Testis (tissue), 2 donors: ENCODE data around the gene SLC4A3.

Source experiments
- POLR2A ChIP-seq: fragments of 450-650 bp; IDR thresholded peaks from one replicate; pipeline ENCODE4 v1.6.1; 2017; ENCODE audit warnings: antibody characterized with exemption, mild to moderate bottlenecking, moderate library complexity
- TF ChIP-seq, protein P1 (sequence below), 3 experiments: fragments of 450-650 bp in 2 of 3; fragments of 200-600 bp in 1 of 3; sonication (generic) in 1 of 3; IDR thresholded peaks; one replicate each; pipeline ENCODE4 v1.5.1; 2016 to 2019; ENCODE audit warnings: antibody characterized with exemption in 3 of 3, mild to moderate bottlenecking in 2 of 3, moderate library complexity in 1 of 3

DNA sequence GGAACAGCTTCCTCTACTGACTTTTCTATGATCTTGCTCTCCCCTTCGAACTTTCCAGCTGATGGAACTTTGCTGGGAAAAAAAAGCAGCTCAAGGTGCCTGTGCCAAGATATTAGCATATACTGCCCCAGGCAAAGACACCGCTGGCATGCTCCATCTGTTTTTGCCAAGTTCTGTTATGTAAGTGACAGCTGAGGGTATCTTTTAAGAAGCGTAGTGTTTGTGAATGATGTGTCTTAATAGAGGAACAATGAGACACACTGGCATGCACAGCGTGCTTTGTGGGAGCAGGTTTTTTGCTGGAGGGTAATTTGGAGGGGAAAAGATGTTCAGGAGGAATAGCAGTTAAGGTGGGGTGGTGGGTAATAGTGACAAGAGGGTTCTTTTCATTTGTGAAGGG, 47.8 kb downstream of the SLC4A3 start:
- TF ChIP-seq, protein P1, sequence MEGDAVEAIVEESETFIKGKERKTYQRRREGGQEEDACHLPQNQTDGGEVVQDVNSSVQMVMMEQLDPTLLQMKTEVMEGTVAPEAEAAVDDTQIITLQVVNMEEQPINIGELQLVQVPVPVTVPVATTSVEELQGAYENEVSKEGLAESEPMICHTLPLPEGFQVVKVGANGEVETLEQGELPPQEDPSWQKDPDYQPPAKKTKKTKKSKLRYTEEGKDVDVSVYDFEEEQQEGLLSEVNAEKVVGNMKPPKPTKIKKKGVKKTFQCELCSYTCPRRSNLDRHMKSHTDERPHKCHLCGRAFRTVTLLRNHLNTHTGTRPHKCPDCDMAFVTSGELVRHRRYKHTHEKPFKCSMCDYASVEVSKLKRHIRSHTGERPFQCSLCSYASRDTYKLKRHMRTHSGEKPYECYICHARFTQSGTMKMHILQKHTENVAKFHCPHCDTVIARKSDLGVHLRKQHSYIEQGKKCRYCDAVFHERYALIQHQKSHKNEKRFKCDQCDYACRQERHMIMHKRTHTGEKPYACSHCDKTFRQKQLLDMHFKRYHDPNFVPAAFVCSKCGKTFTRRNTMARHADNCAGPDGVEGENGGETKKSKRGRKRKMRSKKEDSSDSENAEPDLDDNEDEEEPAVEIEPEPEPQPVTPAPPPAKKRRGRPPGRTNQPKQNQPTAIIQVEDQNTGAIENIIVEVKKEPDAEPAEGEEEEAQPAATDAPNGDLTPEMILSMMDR (IDR thresholded peaks at IDR 0.05), result no peak
- TF ChIP-seq POLR2A, result no peak
